CD4-positive, alpha-beta T cell treated with Interleukin-15 for 4 hours (primary cell): ENCODE data around the gene ARIH2.

ENCODE experiments used
- DNase-seq: peaks from one replicate; pipeline ENCODE4 v3.0.0-alpha.2; 2020; ENCODE audit warnings: low spot score

The ARIH2 gene

DNA sequence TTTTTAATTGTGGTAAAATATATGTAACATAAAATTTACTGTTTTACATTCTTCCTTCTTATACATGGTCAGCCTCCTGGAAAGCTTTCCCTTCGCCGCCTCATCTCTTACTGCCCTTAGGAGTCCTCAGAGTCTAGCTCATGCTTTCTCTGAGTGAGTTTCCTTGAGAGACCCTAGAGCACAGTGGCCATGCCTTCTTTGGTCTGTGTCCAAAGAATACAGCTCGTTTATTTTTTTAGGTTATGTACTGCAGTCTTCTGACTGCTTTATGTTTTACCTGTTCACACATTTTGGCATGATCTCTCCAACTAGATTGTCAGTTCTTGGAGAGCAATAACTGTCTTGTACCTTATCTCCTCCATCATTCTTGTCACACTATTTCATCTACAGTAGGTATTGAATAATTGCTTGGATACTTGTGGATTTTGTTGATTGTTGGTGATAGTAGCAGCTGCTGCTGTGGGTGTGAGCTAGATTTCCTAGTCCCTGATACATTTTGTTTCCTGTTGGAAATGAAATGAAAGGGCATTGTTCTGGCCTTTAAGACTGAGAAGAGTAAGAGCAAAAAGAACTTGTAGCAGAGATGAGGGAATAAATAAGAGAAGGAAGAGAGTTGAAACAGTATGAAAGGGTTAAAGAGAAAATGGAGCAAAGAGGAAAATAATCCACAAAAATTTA, 10.9 kb downstream of the ARIH2 start:
- DNase-seq = no peak

GRCh38 chr3:48930590-48930989, 11.9 kb downstream of the ARIH2 start:
- no peak for DNase-seq

GRCh38 chr3:48931944-48932580, 13.4 kb downstream of the ARIH2 start:
- no peak for DNase-seq

GRCh38 chr3:48934333-48934991, 15.8 kb downstream of the ARIH2 start:
- DNase-seq = no peak

- DNase-seq = no peak
Measured at GRCh38 chr3:48935530-48935929, 16.9 kb downstream of the ARIH2 start.

- DNase-seq = no peak
Measured at GRCh38 chr3:48938156-48938555, 19.5 kb downstream of the ARIH2 start.

DNA sequence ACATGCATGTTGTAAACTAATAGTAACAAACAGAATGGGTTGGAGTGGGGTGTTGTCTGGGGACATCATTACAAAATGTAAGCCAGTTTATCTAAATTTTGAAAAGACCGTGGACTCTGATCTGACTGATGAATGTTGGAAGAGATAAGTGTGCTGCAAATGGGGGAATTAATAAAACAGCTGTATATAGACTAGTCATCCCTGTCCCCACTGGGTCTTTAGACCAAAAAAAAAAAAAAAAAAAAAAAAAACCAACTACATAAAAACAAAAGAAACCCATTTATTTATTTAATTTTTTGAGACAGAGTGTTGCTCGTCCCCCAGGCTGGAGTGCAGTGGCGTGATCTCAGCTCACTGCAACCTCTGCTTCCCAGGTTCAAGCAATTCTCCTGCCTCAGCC, 20.0 kb downstream of the ARIH2 start:
- no peak for DNase-seq

DNA sequence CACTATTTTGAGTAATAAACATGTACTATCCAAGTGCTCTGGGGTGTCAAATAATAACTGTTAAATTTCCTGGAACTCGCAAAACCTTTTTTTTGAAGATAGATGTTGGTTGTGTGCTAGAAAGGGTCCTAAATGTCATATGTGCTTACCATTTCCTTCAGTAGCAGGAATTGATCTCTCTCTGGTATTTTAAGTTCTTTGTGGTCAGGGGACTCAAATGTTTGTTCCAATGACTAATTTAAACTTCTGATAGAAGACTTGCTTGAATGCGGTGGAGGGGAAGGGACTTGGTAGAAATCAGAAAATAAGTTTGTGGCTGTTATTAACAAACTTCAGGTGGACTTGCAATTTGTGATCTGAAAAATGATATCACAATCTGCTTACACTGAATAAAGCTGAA, 26.8 kb downstream of the ARIH2 start:
- DNase-seq = no peak

- no peak for DNase-seq
Measured at GRCh38 chr3:48945891-48946549, 27.4 kb downstream of the ARIH2 start.

GRCh38 chr3:48949376-48949717, 30.7 kb downstream of the ARIH2 start:
- no peak for DNase-seq

GRCh38 chr3:48950051-48950450, 31.4 kb downstream of the ARIH2 start:
- DNase-seq = no peak

DNA sequence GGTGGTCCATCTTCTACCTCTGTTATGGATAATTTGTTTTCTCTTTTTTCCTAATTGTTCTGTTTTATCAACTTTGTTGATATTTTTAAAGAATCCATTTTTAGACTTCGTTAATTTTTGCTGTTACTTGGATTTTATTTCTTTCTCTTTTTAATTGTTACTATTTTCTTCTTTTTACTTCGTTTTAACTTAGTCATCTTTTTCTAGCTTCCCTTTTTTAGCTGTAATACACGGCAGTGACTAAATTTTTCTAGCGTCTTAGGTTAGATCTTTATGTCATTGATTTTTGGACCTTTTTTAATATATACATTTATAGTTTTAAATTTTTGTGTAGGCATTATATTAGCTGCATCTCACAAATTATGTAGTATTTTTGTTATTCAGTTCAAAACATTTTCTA, 33.1 kb downstream of the ARIH2 start:
- DNase-seq = no peak

DNA sequence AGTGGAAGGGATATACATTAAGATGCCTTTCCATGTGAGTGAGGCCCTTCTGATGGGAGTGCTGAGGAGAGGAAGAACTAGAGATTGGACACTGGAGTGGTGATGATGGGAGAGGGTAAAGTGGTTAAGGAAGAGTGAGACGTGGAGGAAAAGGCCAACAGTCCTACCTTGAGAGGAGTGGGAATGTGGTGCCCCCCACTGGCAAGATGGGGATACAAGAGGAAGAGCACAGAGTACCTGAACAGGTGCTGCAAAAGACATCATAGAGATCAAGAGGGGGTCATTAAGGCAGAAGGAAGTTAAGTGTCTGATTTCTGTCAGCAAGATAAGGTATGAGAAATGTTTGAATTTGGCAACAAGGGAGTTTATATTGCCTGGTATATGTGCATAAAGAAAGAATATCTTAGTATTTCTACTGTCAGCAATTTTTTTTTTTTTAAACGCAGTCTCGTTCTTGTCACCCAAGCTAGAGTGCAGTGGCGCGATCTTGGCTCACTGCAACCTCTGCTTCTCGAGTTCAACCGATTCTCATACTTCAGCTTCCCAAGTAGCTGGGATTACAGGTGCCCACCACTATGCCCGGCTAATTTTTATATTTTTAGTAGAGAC, 34.0 kb downstream of the ARIH2 start:
- DNase-seq = peak; percentile 56

DNA sequence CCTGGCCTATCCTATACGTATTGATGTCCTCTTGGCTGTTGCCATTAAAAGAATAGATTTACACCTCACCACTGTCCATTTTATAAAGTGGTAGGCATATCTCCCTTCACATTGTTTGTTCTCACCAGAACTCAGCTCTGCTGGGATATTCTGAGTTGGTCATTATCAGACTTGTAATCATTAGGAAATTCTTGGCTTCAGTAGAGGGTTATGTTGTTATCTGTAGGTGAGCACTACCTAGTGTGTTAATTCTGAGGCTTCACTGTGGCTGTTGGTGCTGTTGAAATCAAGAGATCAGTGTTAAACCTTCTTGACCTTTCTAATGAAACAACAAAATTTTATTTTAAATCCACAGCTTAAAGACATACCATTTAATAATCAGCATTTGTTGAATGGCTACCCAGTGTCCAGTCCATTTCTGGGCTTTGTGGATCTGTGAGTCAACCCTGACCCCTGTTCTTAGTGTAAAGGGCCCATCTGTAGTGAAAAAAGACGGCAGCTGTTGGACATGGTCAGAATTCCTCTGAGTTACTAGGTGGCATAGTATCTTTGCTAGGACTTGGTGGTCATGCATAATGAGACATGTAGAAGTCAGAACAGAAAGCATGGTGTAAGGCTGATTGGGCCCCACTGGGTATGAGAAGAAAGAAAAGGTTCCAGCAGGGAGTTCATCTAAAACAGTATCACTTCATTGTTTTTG, 38.5 kb downstream of the ARIH2 start:
- DNase-seq = no peak

GRCh38 chr3:48960841-48961413, 42.3 kb downstream of the ARIH2 start:
- DNase-seq = no peak

- no peak for DNase-seq
Measured at GRCh38 chr3:48962340-48962739, 43.7 kb downstream of the ARIH2 start.

- DNase-seq = no peak
Measured at GRCh38 chr3:48962939-48963338, 44.3 kb downstream of the ARIH2 start.

DNA sequence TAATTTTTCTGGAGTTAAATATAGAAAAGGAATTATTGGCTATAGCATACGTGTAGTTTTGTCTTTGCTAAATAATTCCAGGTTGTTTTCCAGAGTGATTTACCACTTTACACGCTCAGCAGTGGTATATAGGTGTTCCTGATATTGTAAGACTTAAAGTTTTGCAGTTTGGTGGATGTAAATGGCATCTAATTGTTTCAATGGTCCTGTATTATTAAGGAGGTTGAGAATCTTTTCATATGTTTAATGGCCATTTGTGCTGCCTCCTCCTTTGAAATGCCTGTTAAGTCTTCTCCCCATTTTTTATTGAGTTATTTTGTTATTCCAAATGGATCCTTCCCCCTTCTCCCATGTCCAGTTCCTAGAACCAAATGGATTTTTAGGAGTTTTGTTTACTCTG, 44.9 kb downstream of the ARIH2 start:
- no peak for DNase-seq

DNA sequence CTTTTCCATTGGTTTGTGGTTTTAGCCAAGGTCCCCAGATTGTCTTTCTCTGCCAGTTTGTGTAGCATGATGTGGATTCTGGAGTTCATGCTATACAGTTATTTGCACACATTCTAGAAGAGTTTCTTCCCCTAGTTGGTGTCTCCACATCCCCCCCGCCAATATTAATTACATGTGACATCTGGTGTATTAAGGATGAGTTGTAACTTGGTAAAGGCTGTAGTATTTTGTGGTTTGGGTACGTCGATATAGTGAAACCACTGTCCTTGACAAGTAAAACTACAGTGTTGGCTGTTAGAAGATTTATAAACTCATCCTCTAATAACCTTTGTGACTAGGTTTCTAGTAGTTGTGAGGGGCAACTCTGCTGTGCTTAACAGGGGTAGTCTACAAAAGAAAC, 47.7 kb downstream of the ARIH2 start:
- no peak for DNase-seq

DNA sequence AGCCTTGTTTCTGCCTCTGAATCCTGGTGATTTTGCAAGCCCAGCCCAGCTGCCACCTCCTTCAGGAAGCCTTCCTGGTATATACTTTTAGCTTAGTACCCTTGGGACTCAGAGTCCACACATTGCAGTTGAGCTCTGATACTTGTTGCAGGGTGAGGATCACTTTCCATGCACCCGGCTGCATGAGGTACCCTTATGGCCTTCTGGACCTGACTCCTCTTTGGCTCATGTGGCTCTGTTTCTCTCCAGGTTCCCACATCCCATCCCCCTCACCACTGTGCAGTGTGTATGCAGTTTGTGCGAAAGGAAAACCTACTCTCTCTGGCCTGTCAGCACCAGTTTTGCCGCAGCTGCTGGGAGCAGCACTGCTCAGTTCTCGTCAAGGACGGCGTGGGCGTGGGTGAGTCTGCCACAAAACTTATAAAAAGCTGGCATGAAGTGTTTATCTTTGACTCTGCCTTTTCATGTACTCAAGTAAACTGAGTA, 48.3 kb downstream of the ARIH2 start:
- no peak for DNase-seq

- no peak for DNase-seq
Measured at GRCh38 chr3:48970586-48970985, 51.9 kb downstream of the ARIH2 start.
